Neural progenitor cell (in vitro differentiated cells): ENCODE measurements around the gene AFF2. TPM values are rescaled to one million over a fixed set of nuclear protein-coding genes. Genes with fewer than 3 reads are reported as not detected.

Experiments
- DNase-seq: peaks from one replicate; pipeline ENCODE4 v3.0.0-alpha.2; 2016; ENCODE audit warnings: low spot score
- H2AFZ ChIP-seq: fragments of 200-600 bp; sonication (generic); replicated peaks from 2 replicates; pipeline ENCODE4 v1.6.1; 2016; ENCODE audit warnings: antibody characterized with exemption
- H3F3A ChIP-seq: fragments of 200-600 bp; sonication (generic); 2 replicates; pipeline ENCODE4 v1.6.1; 2016; ENCODE audit warnings: antibody characterized with exemption, low read depth
- H3K27ac ChIP-seq: fragments of 200-600 bp; sonication (generic); 2 replicates; pipeline ENCODE4 v1.5.1; 2016; ENCODE audit warnings: mild to moderate bottlenecking
- H3K27me3 ChIP-seq: fragments of 200-600 bp; sonication (generic); 2 replicates; pipeline ENCODE4 v1.6.1; 2016; ENCODE audit warnings: mild to moderate bottlenecking, moderate library complexity
- H3K36me3 ChIP-seq: fragments of 200-600 bp; sonication (generic); 2 replicates; pipeline ENCODE4 v1.5.1; 2016
- H3K4me1 ChIP-seq: fragments of 200-600 bp; sonication (generic); 2 replicates; pipeline ENCODE4 v1.6.1; 2016; ENCODE audit warnings: mixed run types
- H3K4me2 ChIP-seq: fragments of 200-600 bp; sonication (generic); 2 replicates; pipeline ENCODE4 v1.6.1; 2016
- H3K4me3 ChIP-seq: fragments of 200-600 bp; sonication (generic); 2 replicates; pipeline ENCODE4 v1.5.1; 2016
- H3K79me2 ChIP-seq: fragments of 200-600 bp; sonication (generic); 2 replicates; pipeline ENCODE4 v1.6.1; 2016; ENCODE audit warnings: low read depth
- H3K9ac ChIP-seq: fragments of 200-600 bp; sonication (generic); 2 replicates; pipeline ENCODE4 v1.6.1; 2016
- H3K9me3 ChIP-seq: fragments of 200-600 bp; sonication (generic); 2 replicates; pipeline ENCODE4 v1.5.1; 2016; ENCODE audit warnings: low read depth
- H4K20me1 ChIP-seq: fragments of 200-600 bp; sonication (generic); 2 replicates; pipeline ENCODE4 v1.6.1; 2016; ENCODE audit warnings: low read depth
- H3K27ac Mint-ChIP-seq: 3 replicates; pipeline ENCODE4 v1.8.0; 2021; ENCODE audit warnings: mixed read lengths
- H3K27me3 Mint-ChIP-seq: 2 replicates; pipeline ENCODE4 v1.8.0; 2022; ENCODE audit warnings: low read depth, mild to moderate bottlenecking, inconsistent platforms, moderate library complexity, mixed read lengths; ENCODE audit not compliant: insufficient read depth
- H3K36me3 Mint-ChIP-seq: 3 replicates; pipeline ENCODE4 v1.8.0; 2021; ENCODE audit warnings: mixed read lengths
- H3K4me1 Mint-ChIP-seq: 3 replicates; pipeline ENCODE4 v1.8.0; 2021; ENCODE audit warnings: mixed read lengths
- H3K4me3 Mint-ChIP-seq: 3 replicates; pipeline ENCODE4 v1.8.0; 2021; ENCODE audit warnings: mild to moderate bottlenecking, moderate library complexity, mixed read lengths
- H3K9me3 Mint-ChIP-seq: 3 replicates; pipeline ENCODE4 v1.8.0; 2020; ENCODE audit warnings: mixed read lengths
- CTCF ChIP-seq: fragments of 200-600 bp; sonication (generic); IDR thresholded peaks from 2 replicates; pipeline ENCODE4 v1.5.1; 2017; ENCODE audit warnings: antibody characterized with exemption, mild to moderate bottlenecking
- EZH2 ChIP-seq: fragments of 200-600 bp; sonication (generic); IDR thresholded peaks from 2 replicates; pipeline ENCODE4 v1.6.1; 2017; ENCODE audit warnings: antibody characterized with exemption, mild to moderate bottlenecking, moderate library complexity
- EZH2phosphoT487 ChIP-seq: fragments of 200-600 bp; sonication (generic); IDR thresholded peaks from 2 replicates; pipeline ENCODE4 v1.6.1; 2017; ENCODE audit warnings: antibody characterized with exemption
- total RNA-seq: library from RNA; depleted of rRNA; stranded (reverse); fragments of >200 nt; gene quantifications from 2 replicates; pipeline ENCODE4 v1.2.3, GENCODE V29; 2015; ENCODE audit warnings: low replicate concordance

AFF2 gene
- total RNA-seq, 1 donor from 2014 or later, result 13.5 TPM

- peaks cover 5% of the 10 kb centered on the region for H3K9me3 ChIP-seq
- no peaks in the 10 kb centered on the region for H3K27me3 ChIP-seq
- Mint-ChIP-seq H3K4me1 (no peaks in the 10 kb centered on the region), H3K27me3 (no peaks in the 10 kb centered on the region), H3K27ac (no peak overlapping the region), H3K9me3 (peaks cover 5% of the 10 kb centered on the region), H3K4me3 (no peak overlapping the region), H3K36me3 (no peaks in the 10 kb centered on the region)
- H3F3A ChIP-seq, result no peaks in the 10 kb centered on the region
- H3K36me3 ChIP-seq, result no peaks in the 10 kb centered on the region
- no peak overlapping the region for H2AFZ ChIP-seq
- no peak overlapping the region for H3K9ac ChIP-seq
- H3K4me1 ChIP-seq, result peaks cover 13% of the 10 kb centered on the region
- no peak for TF ChIP-seq EZH2phosphoT487
- TF ChIP-seq EZH2, result no peak
- no peak for TF ChIP-seq CTCF
- no peaks in the 10 kb centered on the region for H3K79me2 ChIP-seq
- no peaks in the 10 kb centered on the region for H4K20me1 ChIP-seq
- no peak overlapping the region for H3K27ac ChIP-seq
- no peak for DNase-seq
- H3K4me2 ChIP-seq, result no peak overlapping the region
- H3K4me3 ChIP-seq, result no peak overlapping the region
Observed at GRCh38 chrX:148599404-148599803, 99.0 kb downstream of the AFF2 start.

DNA sequence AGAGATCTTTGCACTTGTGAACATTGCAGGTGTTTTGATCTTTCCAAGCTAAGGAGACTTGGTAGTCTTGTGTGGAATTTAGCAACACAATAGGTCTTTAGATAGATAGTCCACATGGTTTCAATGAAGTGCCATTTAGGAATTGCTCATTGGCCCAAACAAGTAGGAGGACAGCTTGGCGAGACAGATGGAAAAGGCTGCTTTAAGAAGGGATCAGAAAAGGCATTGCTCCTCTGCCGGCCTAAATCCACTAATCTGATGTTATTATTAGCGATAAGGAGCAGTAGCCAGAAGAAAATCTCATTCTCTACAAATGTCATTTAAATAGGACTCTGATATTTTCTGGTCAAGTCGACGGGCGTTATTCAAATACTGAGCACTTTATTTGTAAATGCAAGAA is 99.7 kb downstream of the AFF2 start:
- no peak for DNase-seq
- Mint-ChIP-seq H3K36me3 (no peaks in the 10 kb centered on the region), H3K9me3 (peaks cover 5% of the 10 kb centered on the region), H3K4me1 (no peaks in the 10 kb centered on the region), H3K27ac (no peak overlapping the region), H3K27me3 (no peaks in the 10 kb centered on the region), H3K4me3 (no peak overlapping the region)
- H3K9me3 ChIP-seq, result peaks cover 5% of the 10 kb centered on the region
- no peaks in the 10 kb centered on the region for H3K79me2 ChIP-seq
- TF ChIP-seq CTCF (no peak), EZH2phosphoT487 (no peak), EZH2 (no peak)
- H3K4me1 ChIP-seq, result peaks cover 13% of the 10 kb centered on the region
- H3K27me3 ChIP-seq, result no peaks in the 10 kb centered on the region
- H4K20me1 ChIP-seq, result no peaks in the 10 kb centered on the region
- H3K4me2 ChIP-seq, result no peak overlapping the region
- H3F3A ChIP-seq, result no peaks in the 10 kb centered on the region
- H2AFZ ChIP-seq, result no peak overlapping the region
- H3K36me3 ChIP-seq, result no peaks in the 10 kb centered on the region
- H3K4me3 ChIP-seq, result no peak overlapping the region
- H3K27ac ChIP-seq, result no peak overlapping the region
- no peak overlapping the region for H3K9ac ChIP-seq

DNA sequence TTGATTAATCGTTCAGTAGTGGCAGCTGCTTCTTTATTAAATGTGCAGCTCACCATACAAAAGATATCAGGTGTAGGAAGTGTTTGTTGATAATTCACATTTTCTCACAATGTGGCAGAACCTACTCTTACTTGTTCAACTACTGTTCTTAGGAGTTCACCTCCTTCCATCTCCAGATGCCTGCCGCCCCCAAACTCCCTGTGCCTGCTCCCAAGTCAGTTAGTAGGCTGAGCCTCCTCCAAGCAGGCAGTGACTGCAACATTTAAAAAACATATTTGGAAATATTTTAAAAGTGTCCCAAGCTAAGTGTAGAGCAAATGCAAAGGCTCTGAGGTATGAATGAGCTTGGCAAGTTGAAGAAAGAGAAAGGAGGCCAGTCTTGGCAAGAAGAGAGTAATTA is 100.2 kb downstream of the AFF2 start:
- H3K4me1 Mint-ChIP-seq, result no peaks in the 10 kb centered on the region
- Histone ChIP-seq H3K9ac (no peak overlapping the region), H3F3A (no peaks in the 10 kb centered on the region), H3K4me2 (no peak overlapping the region), H3K4me1 (peaks cover 13% of the 10 kb centered on the region), H3K27ac (no peak overlapping the region), H2AFZ (no peak overlapping the region), H3K36me3 (no peaks in the 10 kb centered on the region), H3K9me3 (peaks cover 5% of the 10 kb centered on the region), H3K79me2 (no peaks in the 10 kb centered on the region), H3K27me3 (no peaks in the 10 kb centered on the region), H4K20me1 (no peaks in the 10 kb centered on the region), H3K4me3 (no peak overlapping the region)
- H3K4me3 Mint-ChIP-seq, result no peak overlapping the region
- peaks cover 3% of the 10 kb centered on the region for H3K9me3 Mint-ChIP-seq
- no peak for DNase-seq
- TF ChIP-seq EZH2phosphoT487 (no peak), CTCF (no peak), EZH2 (no peak)
- H3K27me3 Mint-ChIP-seq, result no peaks in the 10 kb centered on the region
- no peaks in the 10 kb centered on the region for H3K36me3 Mint-ChIP-seq
- no peak overlapping the region for H3K27ac Mint-ChIP-seq

DNA sequence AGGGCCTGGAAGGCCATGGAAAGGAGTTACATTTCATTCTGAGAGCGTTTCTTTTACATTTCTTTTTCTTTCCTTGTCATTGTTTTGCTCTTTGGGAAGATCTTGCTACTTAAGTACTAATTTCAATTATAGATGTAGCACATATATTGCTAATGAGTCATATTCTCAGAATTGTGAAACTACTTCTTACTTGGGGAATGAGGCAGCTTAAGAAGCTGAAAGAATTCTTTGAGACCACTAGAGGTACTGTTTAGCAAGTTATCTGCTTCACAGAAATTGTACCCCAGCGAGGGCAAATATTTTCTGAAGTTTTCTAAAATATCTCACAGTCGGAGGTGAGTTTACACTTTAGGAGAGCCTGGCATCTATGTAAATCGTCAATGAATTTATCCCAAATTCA is 100.6 kb downstream of the AFF2 start:
- Histone ChIP-seq H4K20me1 (no peaks in the 10 kb centered on the region), H3F3A (no peaks in the 10 kb centered on the region), H2AFZ (no peak overlapping the region), H3K36me3 (no peaks in the 10 kb centered on the region), H3K79me2 (no peaks in the 10 kb centered on the region), H3K4me2 (no peak overlapping the region), H3K9me3 (peaks cover 5% of the 10 kb centered on the region), H3K4me1 (peaks cover 13% of the 10 kb centered on the region), H3K9ac (no peak overlapping the region), H3K27me3 (no peaks in the 10 kb centered on the region), H3K4me3 (no peak overlapping the region), H3K27ac (no peak overlapping the region)
- Mint-ChIP-seq H3K36me3 (no peaks in the 10 kb centered on the region), H3K9me3 (peaks cover 3% of the 10 kb centered on the region), H3K4me1 (no peaks in the 10 kb centered on the region), H3K27ac (no peak overlapping the region), H3K4me3 (no peak overlapping the region), H3K27me3 (no peaks in the 10 kb centered on the region)
- no peak for TF ChIP-seq EZH2
- no peak for TF ChIP-seq EZH2phosphoT487
- TF ChIP-seq CTCF, result no peak
- no peak for DNase-seq
